ENCODE measurements around the gene TBXA2R. TPM values are rescaled to one million over a fixed set of nuclear protein-coding genes. Genes with fewer than 3 reads are reported as not detected.

TBXA2R gene
- total RNA-seq, 4 donors from 2014 or later: 0.32 to 0.85 (median 0.41) TPM

DNA sequence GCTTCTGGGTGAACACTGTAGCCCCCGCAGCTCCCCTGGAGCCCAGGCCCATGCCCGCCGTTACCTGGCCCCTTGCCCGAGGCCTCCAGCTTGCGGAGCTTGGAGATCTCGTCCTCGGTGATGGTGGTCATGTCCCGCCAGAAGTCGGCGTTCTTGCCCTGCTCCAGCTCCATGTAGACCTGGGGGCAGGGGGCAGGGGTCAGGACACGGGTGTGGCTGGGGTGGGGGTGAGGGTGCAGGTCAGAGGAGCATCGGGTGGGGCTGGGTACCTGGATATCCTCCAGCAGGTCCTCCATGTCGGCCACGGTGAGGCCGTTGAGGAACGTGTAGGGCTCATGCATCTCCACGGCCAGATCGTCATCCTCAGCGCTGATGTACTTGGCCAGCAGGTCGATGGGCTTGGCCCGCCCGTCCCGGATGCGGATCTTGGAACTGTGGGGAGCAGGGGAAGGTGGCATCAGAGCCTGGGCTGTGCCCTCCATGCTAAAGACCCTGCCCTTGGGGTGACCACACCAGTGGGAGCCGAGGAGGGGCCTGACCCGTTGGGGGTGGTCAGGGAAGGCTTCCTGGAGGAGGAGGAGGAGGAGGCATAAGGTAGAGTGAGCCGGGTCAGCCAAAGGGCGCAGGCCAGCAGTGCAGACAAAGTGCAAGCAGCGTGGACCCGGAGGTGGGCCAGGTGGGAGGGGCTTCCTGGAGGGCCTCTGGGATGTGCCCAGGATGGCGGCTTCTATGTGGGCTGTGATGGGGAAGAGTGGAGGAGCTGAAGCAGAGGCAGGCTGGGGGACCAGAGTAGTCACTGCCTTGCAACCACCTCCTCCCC is 12.3 kb upstream of the TBXA2R start:
- WGBS: 94% methylated on average over 19 of the region's 31 CpGs
- no peak overlapping the region for H3K27ac ChIP-seq

DNA sequence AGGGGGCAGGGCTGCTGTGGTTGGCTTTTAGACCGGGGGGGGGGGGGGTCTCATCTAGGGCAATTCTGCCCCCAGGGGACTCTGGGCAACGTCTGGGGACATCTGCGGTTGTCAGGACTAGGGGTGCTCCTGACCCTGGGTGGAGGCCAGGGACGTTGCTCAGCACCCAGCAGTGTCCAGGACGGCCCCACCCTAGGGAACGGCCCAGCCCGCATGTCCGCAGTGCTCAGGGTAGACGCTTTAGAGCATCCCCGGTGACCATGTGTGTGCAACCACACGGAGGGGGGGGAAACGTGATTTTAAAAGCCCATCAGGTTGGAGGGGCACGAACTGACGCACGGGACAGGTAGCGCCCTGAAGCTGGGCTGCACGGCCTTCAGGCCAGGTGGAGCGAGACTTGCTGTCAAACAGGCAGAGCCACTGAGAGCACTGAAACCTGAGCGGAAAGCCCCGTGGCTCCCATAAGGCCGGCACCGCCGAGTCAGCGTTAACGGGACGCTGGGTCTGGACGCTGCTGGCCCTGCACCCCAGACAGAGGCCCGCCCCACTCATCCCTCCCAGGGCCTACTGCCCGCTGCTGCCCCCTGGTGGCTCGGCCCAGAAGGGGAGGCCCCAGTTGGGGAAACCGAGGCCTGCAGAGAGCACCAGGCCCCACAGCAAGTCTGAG is 11.6 kb upstream of the TBXA2R start:
- 22% methylated on average over 13 of the region's 31 CpGs for WGBS
- Histone ChIP-seq H3K27ac (no peak overlapping the region), H3K9me3 (no peaks in the 10 kb centered on the region), H3K4me3 (no peak overlapping the region), H3K36me3 (peaks cover 77% of the 10 kb centered on the region), H3K4me1 (peaks cover 9% of the 10 kb centered on the region), H3K27me3 (no peaks in the 10 kb centered on the region)
- no peak for TF ChIP-seq POLR2AphosphoS5 (IDR thresholded peaks at IDR 0.05)
- TF ChIP-seq POLR2A (IDR thresholded peaks at IDR 0.05): no peak
- TF ChIP-seq, protein P1, sequence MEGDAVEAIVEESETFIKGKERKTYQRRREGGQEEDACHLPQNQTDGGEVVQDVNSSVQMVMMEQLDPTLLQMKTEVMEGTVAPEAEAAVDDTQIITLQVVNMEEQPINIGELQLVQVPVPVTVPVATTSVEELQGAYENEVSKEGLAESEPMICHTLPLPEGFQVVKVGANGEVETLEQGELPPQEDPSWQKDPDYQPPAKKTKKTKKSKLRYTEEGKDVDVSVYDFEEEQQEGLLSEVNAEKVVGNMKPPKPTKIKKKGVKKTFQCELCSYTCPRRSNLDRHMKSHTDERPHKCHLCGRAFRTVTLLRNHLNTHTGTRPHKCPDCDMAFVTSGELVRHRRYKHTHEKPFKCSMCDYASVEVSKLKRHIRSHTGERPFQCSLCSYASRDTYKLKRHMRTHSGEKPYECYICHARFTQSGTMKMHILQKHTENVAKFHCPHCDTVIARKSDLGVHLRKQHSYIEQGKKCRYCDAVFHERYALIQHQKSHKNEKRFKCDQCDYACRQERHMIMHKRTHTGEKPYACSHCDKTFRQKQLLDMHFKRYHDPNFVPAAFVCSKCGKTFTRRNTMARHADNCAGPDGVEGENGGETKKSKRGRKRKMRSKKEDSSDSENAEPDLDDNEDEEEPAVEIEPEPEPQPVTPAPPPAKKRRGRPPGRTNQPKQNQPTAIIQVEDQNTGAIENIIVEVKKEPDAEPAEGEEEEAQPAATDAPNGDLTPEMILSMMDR (IDR thresholded peaks at IDR 0.05): peak; percentile 79 to 91
- no peak for DNase-seq (ENCODE audit: low spot score in 2 of 2)

More for the DNA sequence above, 12.3 kb upstream of the TBXA2R start:
- Histone ChIP-seq H3K36me3 (peaks cover 76% of the 10 kb centered on the region), H3K4me3 (no peak overlapping the region), H3K4me1 (peaks cover 11% of the 10 kb centered on the region), H3K27me3 (no peaks in the 10 kb centered on the region), H3K9me3 (no peaks in the 10 kb centered on the region)
- TF ChIP-seq POLR2A (IDR thresholded peaks at IDR 0.05) (no peak), EP300 (IDR thresholded peaks at IDR 0.05) (no peak), POLR2AphosphoS5 (IDR thresholded peaks at IDR 0.05) (no peak)
- TF ChIP-seq, protein P1 (IDR thresholded peaks at IDR 0.05): no peak
- no peak for DNase-seq (ENCODE audit: low spot score in 2 of 2)

DNA sequence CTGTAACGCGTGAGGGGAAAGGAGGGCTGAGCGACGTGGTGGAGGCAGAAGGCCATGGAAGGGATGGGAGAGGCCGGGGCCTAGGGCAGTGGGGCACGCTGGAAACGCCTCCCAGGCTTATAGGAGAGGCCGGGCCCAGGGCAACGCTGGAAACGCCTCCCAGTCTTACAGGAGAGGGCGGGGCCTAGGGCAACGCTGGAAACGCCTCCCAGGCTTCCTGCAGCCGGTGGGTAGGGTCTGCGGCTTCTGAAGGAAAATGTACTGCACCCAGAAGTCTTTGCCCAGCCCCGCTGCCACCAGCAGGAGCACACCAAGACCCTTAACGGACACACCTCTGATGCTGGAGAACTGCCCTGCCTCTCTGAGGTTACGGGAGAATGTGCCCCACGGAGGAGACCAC is 10.8 kb upstream of the TBXA2R start:
- no peak overlapping the region for H3K4me3 ChIP-seq
- TF ChIP-seq POLR2AphosphoS5 (IDR thresholded peaks at IDR 0.05) (no peak), POLR2A (IDR thresholded peaks at IDR 0.05) (no peak), EP300 (IDR thresholded peaks at IDR 0.05) (no peak)
- TF ChIP-seq, protein P1 (IDR thresholded peaks at IDR 0.05): no peak
- no peaks in the 10 kb centered on the region for H3K27me3 ChIP-seq
- DNase-seq (ENCODE audit: low spot score in 2 of 2): no peak
- H3K27ac ChIP-seq: no peak overlapping the region
- H3K9me3 ChIP-seq: no peaks in the 10 kb centered on the region
- 72% methylated on average over 14 of the region's 19 CpGs for WGBS
- H3K4me1 ChIP-seq: peaks cover 9% of the 10 kb centered on the region
- H3K36me3 ChIP-seq: peaks cover 78% of the 10 kb centered on the region

DNA sequence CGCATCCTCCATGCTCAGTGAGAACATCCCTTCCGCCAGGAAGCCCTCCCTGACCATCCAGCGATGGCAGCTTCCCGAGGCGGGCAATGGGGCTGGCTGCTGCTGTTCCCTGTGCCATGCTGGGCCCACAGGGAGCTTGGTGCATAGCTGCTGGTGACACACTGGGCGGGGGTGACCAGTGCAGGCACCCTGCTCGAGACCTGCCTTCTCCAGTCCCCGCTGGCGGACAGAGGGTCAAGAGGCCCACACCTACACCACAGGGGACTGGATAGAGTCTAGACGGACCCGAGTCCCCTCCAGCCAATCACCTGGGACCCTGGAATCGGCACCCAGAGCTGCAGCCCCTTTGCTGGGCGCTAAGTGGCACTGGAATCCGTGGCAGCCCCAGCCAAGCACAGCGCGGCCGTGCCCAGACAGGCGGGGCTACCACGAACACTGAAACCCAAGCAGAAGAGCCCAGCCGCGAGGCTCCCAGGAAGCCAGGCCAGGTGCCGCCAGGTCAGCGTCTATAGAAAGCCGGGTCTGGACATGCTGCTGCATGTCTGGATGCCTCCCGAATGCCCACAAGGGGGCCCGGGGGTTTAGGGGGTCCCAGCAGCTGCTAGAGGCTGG is 9.0 kb upstream of the TBXA2R start:
- 84% methylated on average over 24 of the region's 26 CpGs for WGBS
- Histone ChIP-seq H3K27me3 (no peaks in the 10 kb centered on the region), H3K9me3 (no peaks in the 10 kb centered on the region), H3K27ac (no peak overlapping the region), H3K4me1 (peaks cover 11% of the 10 kb centered on the region), H3K4me3 (no peak overlapping the region), H3K36me3 (peaks cover 83% of the 10 kb centered on the region)
- no peak for DNase-seq (ENCODE audit: low spot score in 2 of 2)
- TF ChIP-seq POLR2A (IDR thresholded peaks at IDR 0.05): no peak
- TF ChIP-seq, protein P1 (IDR thresholded peaks at IDR 0.05): no peak
- TF ChIP-seq EP300 (IDR thresholded peaks at IDR 0.05): no peak
- TF ChIP-seq POLR2AphosphoS5 (IDR thresholded peaks at IDR 0.05): no peak

Data from suprapubic skin (tissue), 4 donors.